Measurements from ENCODE around the gene CD209.

The CD209 gene

GRCh38 chr19:7790416-7790815 is 43.1 kb upstream of the CD209 start:
- Histone ChIP-seq H3K9me3 (ENCODE audit: control insufficient read depth, low read length) (no peaks in the 10 kb centered on the region), H3K27me3 (ENCODE audit: control insufficient read depth, insufficient read depth, low read length) (no peaks in the 10 kb centered on the region), H3K9ac (no peak overlapping the region), H3K79me2 (no peaks in the 10 kb centered on the region), H3K4me3 (ENCODE audit: low read depth, low read length) (peak overlapping the region; percentile 64), H3K36me3 (ENCODE audit: control insufficient read depth, insufficient read depth, low read length) (no peaks in the 10 kb centered on the region), H3K27ac (no peak overlapping the region), H3K4me2 (ENCODE audit: low read length) (peak overlapping the region; percentile 46), H3K4me1 (no peaks in the 10 kb centered on the region), H2AFZ (no peak overlapping the region)
- no peak for TF ChIP-seq CTCF (IDR thresholded peaks at IDR 0.05)

DNA sequence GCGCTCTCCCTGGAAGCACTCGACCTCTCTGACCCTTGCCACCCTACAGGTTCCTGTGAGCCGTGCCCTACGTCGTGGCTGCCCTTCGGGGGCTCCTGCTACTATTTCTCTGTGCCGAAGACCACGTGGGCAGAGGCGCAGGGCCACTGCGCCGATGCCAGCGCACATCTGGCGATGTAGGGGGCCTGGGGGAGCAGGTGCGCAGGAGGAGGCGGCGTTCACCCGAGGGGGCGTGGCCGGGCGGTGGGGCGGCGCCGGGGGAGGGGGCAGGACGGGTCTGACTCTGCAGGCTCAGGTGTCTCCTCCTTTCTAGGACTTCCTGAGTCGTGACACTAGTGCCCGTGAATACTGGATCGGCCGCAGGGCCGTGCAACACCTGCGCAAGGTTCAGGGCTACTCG is 42.1 kb upstream of the CD209 start:
- no peaks in the 10 kb centered on the region for H3K36me3 ChIP-seq (ENCODE audit: control insufficient read depth, insufficient read depth, low read length)
- H3K27me3 ChIP-seq (ENCODE audit: control insufficient read depth, insufficient read depth, low read length) = no peaks in the 10 kb centered on the region
- no peak overlapping the region for H3K27ac ChIP-seq
- no peak overlapping the region for H3K9ac ChIP-seq
- H3K4me2 ChIP-seq (ENCODE audit: low read length) = peak overlapping the region; percentile 46
- TF ChIP-seq CTCF (IDR thresholded peaks at IDR 0.05) = no peak
- H3K4me3 ChIP-seq (ENCODE audit: low read depth, low read length) = peak overlapping the region; percentile 64
- H2AFZ ChIP-seq = no peak overlapping the region
- H3K79me2 ChIP-seq = no peaks in the 10 kb centered on the region
- H3K4me1 ChIP-seq = no peaks in the 10 kb centered on the region
- no peaks in the 10 kb centered on the region for H3K9me3 ChIP-seq (ENCODE audit: control insufficient read depth, low read length)

DNA sequence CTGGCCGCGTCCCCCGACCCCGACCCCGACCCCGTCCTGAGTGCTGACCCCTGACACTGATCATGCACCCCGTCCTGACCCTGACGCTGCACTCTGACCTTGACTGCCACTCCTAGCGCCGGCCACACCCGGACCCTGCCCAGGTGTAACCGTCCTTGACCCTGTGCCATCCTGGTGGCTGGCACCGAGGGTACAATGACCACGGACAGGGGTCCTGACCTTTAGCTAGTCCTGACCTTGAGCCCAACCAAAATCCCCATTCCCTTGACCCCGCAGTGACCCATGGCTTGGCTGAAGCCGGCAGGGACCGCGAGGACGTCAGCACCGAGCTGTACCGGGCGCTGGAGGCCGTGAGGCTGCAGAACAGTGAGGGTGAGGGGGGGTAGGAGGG is 41.6 kb upstream of the CD209 start:
- peak overlapping the region; percentile 64 for H3K4me3 ChIP-seq (ENCODE audit: low read depth, low read length)
- no peak for TF ChIP-seq CTCF (IDR thresholded peaks at IDR 0.05)
- H3K4me1 ChIP-seq = no peaks in the 10 kb centered on the region

GRCh38 chr19:7788178-7788932 is 41.0 kb upstream of the CD209 start:
- Histone ChIP-seq H2AFZ (no peak overlapping the region), H3K27ac (no peak overlapping the region), H3K9me3 (ENCODE audit: control insufficient read depth, low read length) (no peaks in the 10 kb centered on the region), H3K4me3 (ENCODE audit: low read depth, low read length) (peak overlapping the region; percentile 64), H3K36me3 (ENCODE audit: control insufficient read depth, insufficient read depth, low read length) (no peaks in the 10 kb centered on the region), H3K9ac (no peak overlapping the region), H3K27me3 (ENCODE audit: control insufficient read depth, insufficient read depth, low read length) (no peaks in the 10 kb centered on the region), H3K4me1 (no peaks in the 10 kb centered on the region), H3K79me2 (no peaks in the 10 kb centered on the region), H3K4me2 (ENCODE audit: low read length) (peak overlapping the region; percentile 46)
- no peak for TF ChIP-seq CTCF (IDR thresholded peaks at IDR 0.05)

More for the DNA sequence above, 41.6 kb upstream of the CD209 start:
- no peak overlapping the region for H3K27ac ChIP-seq
- no peak overlapping the region for H3K9ac ChIP-seq
- H3K79me2 ChIP-seq = no peaks in the 10 kb centered on the region
- no peak overlapping the region for H2AFZ ChIP-seq
- H3K27me3 ChIP-seq (ENCODE audit: control insufficient read depth, insufficient read depth, low read length) = no peaks in the 10 kb centered on the region
- no peaks in the 10 kb centered on the region for H3K36me3 ChIP-seq (ENCODE audit: control insufficient read depth, insufficient read depth, low read length)
- no peaks in the 10 kb centered on the region for H3K9me3 ChIP-seq (ENCODE audit: control insufficient read depth, low read length)
- H3K4me2 ChIP-seq (ENCODE audit: low read length) = peak overlapping the region; percentile 46
